Measurements from ENCODE around the gene ERI3.

ERI3 gene

DNA sequence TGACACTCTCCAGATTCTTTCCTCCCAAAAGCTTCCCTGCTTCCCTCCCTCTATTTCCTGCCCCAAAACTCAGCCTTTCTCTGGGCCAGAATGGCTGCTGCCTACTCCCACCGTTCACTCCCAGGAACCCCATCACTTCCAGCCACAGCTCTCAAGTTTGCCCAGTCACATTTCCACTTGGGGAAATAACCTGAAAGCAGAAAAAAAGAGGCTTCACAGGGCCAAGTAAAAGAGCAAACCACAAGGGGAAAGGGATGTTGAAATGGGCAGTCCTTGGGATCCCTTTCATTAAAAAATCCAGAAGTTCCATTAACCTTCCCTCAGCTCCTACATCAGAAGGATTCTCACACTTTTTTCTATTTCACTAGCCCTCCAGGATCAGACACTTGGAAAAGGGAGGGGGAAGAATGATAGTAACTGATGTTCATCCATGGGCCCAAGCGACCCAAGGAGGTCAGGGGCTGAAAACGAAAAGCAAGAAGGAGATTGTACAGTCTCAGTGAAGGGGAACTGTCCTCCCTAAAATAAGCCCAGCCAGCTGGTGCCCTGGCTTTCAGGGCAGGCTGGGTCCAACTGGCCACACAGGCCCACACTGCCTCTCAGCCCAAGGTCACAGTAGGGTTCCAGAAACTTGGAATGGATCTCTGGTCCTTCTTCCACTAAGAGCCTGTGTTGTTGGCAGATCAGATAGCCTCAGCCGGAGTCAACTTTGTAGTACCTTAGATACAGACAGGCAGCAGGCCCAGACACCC, 92.1 kb downstream of the ERI3 start:
- no peak for DNase-seq (ENCODE audit: low spot score)
- TF ChIP-seq, protein P1, sequence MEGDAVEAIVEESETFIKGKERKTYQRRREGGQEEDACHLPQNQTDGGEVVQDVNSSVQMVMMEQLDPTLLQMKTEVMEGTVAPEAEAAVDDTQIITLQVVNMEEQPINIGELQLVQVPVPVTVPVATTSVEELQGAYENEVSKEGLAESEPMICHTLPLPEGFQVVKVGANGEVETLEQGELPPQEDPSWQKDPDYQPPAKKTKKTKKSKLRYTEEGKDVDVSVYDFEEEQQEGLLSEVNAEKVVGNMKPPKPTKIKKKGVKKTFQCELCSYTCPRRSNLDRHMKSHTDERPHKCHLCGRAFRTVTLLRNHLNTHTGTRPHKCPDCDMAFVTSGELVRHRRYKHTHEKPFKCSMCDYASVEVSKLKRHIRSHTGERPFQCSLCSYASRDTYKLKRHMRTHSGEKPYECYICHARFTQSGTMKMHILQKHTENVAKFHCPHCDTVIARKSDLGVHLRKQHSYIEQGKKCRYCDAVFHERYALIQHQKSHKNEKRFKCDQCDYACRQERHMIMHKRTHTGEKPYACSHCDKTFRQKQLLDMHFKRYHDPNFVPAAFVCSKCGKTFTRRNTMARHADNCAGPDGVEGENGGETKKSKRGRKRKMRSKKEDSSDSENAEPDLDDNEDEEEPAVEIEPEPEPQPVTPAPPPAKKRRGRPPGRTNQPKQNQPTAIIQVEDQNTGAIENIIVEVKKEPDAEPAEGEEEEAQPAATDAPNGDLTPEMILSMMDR (IDR thresholded peaks at IDR 0.05) = no peak
- no peak overlapping the region for H3K27ac ChIP-seq
- no peak overlapping the region for H3K4me3 ChIP-seq

DNA sequence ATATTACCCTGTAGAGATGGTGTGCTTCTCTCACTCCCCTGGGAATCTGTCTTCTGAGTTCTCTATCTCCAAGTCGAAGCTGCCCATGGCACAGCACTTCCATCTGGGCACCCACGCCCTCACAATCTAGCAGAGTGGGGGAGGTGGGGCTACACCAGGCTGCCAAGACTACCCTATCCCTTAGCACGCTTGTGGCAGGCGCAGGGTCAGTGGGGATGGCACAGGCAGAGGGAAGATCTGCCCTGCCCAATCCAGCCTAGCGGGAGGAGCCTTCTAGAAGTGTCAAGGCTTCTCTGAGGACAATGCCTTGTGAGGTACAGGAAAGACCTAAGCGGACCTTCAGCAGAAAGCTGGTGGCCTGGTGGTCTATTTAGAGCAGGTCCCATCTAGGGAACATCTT, 92.6 kb downstream of the ERI3 start:
- TF ChIP-seq, protein P1 (IDR thresholded peaks at IDR 0.05) = no peak
- no peak overlapping the region for H3K27ac ChIP-seq
- DNase-seq (ENCODE audit: low spot score) = no peak
- H3K4me3 ChIP-seq = no peak overlapping the region

DNA sequence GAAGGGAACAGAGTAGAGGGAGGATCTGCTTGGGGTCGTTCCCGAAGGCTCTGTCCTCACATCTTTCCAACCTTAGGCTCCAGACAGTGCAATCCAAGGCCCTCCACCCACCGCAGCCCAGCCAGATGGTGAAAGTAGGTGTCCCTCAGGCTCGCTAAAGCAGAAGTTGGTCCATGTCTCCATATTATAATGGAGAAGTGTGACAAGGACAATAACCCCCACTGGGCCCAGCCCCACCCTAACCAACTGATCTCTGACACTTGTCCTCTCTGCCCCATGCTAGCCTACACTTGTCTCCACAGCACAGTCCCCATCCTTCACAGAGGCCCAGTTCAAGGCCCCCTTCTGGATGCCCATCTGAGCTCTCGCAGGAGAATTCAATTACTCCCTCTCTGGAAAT, 93.1 kb downstream of the ERI3 start:
- no peak for DNase-seq (ENCODE audit: low spot score)
- TF ChIP-seq, protein P1 (IDR thresholded peaks at IDR 0.05) = no peak
- no peak overlapping the region for H3K27ac ChIP-seq

DNA sequence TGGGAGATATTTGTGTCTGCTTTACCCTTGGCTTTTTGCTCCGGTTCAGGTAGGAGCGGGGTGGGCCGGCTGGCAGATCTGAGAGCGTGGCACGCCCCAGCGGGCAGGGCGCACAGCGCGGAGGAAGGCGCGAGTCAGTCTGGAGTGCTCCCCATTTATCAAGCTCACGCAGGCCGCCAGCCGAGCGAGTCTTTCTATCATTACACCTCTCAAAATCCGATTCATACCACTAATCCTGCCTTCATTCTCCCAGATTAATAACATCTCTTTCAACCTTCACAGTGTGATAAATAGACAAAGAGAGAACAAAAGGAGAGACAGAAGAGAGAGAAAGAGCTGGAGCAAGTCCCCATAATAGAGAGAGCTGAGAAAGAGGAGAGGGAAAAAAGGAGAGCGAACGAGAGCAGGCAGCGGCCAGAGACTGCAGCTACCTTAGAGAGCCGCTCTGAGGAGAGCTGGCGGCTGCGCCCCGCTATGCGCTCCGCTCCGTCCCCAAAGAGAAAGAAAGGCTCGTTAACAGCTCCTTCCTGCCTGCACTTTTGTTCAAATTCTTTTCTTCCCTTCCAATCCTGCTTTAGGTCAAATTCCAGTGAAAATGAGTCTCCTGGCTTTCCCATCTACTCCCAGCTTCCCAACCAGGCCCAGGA, 93.8 kb downstream of the ERI3 start:
- DNase-seq (ENCODE audit: low spot score) = no peak
- H3K4me3 ChIP-seq = no peak overlapping the region
- TF ChIP-seq, protein P1 (IDR thresholded peaks at IDR 0.05) = no peak
- no peak overlapping the region for H3K27ac ChIP-seq

More for the DNA sequence above, 93.1 kb downstream of the ERI3 start:
- no peak overlapping the region for H3K4me3 ChIP-seq

DNA sequence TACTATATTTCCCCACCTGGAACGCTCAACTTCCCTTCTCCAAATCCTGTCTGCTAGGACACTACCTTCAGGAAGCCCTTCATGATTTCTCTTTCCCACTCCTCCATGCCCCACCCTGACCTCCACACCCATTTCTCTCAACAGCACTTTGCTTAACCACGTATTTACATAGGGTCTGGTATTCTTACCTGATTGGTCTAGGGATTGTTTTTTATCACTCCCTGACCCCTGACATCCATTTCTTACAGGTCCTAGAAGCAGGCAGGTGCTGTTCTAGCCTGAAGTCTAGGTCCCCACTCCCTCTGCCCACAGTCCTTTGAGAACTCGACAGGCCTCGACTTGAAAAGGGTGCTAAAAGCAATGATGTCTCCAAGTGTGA, 94.3 kb downstream of the ERI3 start:
- no peak for DNase-seq (ENCODE audit: low spot score)
- Histone ChIP-seq H3K27ac (no peak overlapping the region), H3K4me3 (no peak overlapping the region)
- TF ChIP-seq, protein P1 (IDR thresholded peaks at IDR 0.05) = no peak

DNA sequence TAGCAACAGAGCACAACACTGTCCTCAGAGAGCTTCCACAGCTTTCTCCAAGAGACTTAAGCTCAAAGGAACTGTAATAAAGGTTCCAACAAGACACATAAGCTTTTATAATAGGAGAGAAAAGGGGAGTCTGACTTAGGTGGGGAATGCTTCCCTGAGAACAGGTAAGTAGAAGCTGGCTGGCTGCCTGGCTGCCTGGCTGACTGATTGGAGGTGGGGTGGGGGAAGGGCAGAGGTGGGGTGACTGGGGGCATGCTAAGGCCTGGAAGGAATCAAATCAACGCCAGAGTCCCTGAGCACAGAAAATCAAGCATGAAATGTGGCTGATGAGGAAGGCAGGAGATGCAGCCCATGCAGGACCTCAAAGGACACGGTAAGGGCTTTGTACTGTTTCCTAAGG, 96.0 kb downstream of the ERI3 start:
- H3K27ac ChIP-seq = no peak overlapping the region
- no peak overlapping the region for H3K4me3 ChIP-seq
- TF ChIP-seq, protein P1 (IDR thresholded peaks at IDR 0.05) = no peak
- no peak for DNase-seq (ENCODE audit: low spot score)
